ENCODE results near the gene OR51T1.

GRCh38 chr11:4922304-4922703, 40.6 kb downstream of the OR51T1 start:
- TF ChIP-seq CTCF (IDR thresholded peaks at IDR 0.05) (no peak), EZH2 (IDR thresholded peaks at IDR 0.05; ENCODE audit: borderline replicate concordance, insufficient read depth, low read depth, low read length, poor library complexity, severe bottlenecking) (no peak)

Measured in B cell (primary cell).